HUDEP-2 (cell line): Measurements from ENCODE around the gene CATSPERD.

Experiments used
- DNase-seq, 76 experiments: peaks; one replicate each; lab custom pipeline; 2025; ENCODE audit not compliant: unreplicated experiment in 76 of 76; lab: John Stamatoyannopoulos, UW

Gene CATSPERD

DNA sequence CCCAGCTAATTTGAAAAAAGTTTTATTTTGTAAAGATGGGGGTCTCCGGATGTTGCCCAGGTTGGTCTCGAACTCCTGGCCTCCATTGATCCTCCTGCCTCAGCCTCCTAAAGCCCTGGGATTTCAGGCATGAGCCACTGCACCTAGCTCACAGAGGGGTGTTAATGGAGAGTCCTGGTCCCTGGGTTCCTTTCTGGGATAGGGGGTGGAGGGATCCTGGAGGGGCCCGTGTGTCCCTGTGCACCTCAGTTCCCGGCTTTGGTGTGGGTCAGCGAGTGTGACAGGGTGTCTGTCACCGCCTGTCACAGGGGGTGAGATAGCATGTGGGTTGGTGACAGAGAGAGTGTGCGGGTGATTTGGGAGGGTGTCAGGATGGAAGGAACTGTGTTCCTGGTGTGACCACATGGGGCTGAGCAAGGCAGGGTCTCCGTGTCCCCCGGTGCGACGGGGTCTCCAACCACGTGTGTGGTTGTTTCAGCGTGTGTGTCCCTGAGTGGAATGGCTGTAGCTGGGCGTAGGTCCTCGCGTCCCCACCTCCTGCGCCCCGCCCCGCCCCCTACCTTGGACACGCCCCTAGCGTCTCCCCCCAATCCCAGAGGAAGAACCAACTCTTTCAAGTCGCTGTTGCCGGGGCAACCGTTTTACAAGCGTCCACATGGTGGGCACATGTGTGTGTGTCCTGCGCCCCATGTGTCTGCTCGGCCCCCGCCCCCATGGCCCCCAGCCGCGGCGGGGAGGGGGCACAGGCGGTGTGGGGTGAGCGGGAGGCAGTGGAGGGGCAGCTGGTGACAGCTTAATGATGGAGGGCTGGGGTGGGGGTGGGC, 81.6 kb downstream of the CATSPERD start:
- peak in 62 of 76 experiments; percentile 26 to 91 (median 63) for DNase-seq

DNA sequence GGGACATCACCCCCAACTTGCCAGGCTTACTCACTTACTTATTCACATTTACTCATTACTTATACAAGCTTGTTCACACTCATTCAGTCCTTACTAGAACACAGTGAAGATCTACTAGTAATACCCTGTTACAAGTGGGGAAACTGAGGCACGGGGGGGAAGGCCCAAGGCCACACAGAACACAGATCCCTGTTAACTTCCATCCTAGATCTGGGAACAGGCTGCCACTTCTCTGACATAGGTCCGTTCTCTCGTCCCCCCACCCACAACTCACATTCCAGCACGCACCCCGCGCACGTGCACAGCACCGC, 83.0 kb downstream of the CATSPERD start:
- peak in 1 of 76 experiments; percentile 46 for DNase-seq

DNA sequence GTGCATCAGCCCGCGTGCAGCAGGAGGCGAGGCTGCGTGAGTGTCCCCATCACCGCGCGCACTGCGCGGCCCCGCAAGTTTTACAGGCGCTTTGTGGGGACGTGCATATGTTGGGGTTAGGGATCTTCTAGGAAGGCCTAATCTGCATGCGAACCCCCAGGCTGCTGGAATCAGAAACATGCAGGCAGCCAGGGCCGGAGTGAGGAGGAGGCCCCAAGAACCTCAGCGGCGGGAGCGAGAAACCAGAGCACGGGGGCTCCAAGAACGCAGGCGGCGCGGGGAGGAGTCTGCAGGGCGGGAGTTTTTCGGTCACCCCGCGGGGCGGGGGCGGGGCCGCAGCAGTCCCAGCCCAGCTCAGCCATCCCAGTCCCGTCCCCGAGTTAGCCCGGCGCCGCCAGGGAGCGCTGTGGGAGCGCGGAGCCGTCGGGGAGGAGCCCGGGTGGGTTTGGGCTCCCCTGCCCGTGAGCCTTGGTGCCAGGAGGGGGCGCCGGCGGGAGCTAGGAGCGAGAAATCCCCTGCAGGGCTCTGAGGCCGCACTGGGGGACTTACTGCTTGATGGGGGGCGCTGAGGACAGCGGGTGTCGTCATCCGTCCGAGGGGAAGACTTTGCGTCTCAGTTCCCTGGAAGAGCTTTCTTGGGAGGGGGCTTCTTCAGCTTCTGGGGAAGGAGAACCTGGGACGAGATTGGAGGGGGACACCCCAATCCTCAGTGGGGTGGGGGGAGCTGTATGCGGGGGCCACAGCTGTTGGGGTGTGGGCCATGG, 83.5 kb downstream of the CATSPERD start:
- DNase-seq: peak in 75 of 76 experiments; percentile 62 to 99 (median 95)

DNA sequence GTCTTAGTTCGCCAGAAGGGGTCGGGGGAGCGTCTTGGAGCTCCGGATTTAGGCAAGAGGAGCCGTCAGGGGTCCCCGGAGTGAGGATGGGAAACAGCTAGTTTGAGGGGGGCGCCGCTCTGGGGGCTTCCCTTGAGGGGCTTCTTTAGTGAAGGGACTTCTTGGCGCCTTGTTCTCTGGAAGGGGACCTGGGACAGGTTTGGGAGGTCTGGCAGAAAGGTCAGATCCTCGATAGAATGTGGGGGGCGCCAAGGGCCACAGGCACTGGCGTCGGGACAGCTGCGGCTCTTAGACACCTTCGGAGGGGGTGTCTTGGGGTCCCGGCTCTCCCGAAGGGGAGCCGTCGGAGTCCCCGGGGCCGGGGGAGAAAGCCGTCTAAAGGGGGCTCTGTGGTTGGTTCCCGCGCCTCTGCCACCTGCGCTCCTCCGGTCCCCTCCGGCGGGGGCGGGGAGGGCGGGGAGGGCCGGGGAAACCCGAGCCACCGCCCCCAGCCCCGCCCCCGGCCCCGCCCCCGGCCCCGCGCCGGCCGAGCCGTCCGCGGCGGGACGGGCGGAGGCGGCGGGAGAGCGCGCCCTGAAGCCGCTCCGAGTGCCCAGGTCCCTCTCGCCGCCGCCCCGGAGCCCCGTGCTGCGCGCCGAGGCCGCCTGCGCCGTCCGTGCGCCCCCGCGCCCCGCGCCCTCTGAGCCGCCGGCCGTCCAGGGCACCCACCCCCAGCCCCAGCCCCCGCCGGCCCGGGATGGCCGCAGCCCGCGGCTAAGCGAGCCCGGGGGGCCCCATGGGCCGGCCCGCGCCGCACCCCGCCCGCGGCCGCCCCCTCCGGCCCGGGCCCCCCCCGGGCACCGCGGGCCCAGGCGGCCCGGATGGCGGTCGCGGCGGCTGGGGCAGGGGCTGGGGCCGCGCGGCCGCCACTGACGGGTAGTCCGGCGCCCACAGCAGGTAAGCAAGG, 84.4 kb downstream of the CATSPERD start, which contains the start of gene NRTN:
Gene NRTN, plus strand, starts transcription at position 552 of the 946 bp plus-strand sequence. CDS start 19,099 bp downstream, outside the sequence.
- peak in 39 of 76 experiments; percentile 16 to 66 (median 39) for DNase-seq

DNA sequence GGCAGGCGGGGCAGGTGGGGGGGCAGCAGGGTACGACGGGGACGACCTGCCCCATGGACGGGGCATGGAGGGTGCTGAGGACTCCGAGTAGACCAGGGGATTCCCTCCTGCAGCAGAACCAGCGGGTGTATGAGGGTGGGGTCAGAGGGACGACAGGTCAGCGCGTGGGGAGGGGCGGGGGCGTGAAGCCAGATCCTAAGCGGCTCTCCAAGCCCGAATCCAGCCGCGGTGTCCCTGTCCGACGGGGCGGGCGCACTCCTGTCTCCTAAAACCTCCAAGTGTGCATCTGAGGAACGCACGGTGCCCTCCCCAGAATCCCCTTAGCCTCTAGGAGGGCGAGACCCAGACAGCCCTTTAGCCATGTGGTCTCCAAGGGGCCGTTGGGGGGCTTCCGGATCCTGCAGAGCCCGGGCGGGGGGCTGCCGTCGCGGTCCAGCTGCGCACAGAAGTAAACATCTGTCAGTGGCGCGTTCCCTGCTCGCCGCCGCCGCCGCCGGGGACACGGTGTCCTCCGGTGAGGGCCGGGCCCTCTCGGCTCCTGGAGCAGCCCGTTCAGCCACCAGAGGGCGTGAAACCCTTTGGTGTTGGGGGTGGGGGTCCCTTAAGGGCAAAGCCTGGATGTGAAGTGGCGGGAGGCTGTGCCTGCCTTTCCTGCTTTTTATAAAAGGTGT, 85.2 kb downstream of the CATSPERD start:
- peak in 53 of 76 experiments; percentile 17 to 75 (median 59) for DNase-seq

DNA sequence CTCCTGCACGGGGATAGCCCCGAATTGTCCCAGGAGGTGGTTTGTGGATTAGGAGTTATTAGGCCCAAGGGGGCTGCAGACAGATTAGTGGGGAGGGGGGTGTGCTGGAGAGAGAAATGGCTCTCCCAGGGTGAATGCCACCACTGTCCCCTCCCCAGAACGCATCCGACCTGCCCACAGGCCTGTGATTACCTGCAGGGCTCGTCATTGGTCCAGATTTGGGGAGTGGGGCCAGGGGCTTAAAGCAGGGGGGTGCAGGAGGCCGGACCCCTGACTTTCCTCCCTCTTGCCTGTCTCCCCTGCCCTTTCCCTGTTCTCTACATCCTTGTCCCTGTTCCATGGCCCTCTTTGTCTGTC, 85.7 kb downstream of the CATSPERD start:
- no peak for DNase-seq

DNA sequence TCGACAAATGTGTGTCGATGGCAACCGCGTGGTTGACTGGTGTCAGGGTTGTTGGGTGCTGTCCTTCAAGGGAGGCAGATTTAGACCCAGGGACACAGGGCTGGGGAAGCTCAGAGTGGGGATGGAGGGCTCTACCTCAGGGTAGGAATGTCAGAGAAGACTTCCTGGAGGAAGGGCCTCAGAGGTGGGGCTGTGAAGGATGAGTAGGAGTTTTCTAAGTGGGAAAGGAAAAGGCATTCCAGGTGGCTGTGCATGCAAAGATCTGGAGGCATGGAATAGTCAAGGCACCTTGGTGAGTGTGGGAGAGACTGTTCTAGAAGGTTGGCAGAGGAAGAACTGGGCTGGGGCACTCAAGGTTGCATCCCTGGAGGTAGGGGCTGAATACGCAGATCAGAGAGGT, 86.5 kb downstream of the CATSPERD start:
- DNase-seq: no peak

DNA sequence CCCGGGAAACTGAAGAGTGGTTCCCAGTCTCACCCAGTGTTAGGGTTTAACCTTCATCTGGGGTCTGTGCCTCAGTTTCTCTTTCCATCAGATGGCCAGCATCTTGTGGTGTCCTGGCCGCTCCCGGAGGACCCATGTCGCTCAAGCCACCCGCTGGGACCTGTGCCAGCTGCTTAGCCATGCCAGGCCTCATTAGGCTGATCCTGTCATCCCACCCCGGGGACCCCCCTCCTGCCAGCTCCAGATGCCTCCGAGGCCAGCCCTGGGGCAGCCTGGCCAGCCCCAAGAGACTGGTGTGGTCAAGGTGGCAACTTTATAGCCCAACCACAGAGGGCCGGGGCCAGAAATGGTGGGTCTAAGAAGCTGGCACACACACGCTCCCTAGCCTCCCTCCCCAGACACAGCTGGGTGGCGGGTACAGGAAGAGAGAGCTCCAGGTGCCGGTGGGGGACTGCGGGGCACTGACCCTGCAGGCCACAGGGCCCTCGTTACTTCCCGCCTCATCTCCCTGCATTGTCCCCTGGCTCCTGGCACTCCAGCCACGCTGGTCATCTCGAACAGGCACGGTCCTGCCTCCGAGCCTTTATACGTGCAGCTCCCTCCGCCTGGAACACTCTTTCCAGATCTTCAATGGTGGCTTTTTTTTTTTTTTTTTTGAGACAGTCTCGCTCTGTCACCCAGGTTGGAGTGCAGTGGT, 87.8 kb downstream of the CATSPERD start:
- no peak for DNase-seq

DNA sequence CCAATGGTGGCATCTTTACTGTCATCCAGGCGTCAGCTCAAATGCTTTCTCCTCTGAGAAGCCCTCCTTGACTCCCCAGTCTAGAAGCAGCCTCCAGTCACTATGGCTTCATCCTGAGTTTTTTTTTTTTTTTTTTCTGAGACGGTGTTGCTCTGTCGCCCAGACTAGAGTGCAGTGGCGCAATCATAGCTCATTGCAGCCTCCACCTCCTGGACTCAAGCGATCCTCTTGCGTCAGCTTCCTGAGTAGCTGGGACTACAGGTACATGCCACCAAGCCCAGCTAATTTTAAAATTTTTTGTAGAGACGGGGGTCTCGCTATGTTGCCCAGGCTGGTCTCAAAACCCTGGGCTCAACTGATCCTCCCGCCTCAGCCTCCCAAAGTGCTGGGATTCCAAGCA, 88.6 kb downstream of the CATSPERD start:
- no peak for DNase-seq

DNA sequence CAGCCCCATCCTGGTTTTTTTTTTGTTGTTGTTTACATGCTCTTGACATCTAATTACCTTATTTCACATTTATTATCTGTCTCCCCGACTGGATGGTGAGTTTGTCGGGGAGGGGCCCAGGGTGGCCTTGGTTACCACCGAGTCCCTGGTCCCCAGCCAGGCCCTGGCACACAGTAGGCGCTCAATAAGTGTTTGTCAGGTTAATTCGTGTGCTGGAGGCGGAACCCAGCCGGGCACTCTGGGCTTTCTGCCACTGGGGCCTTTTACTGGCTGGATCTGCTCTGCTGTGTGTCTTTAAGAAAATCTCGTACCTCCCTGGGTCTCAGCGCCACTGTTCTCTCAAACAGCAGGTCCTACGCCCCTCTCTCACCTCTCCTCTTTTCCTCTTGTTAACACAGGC, 89.0 kb downstream of the CATSPERD start:
- DNase-seq: no peak

DNA sequence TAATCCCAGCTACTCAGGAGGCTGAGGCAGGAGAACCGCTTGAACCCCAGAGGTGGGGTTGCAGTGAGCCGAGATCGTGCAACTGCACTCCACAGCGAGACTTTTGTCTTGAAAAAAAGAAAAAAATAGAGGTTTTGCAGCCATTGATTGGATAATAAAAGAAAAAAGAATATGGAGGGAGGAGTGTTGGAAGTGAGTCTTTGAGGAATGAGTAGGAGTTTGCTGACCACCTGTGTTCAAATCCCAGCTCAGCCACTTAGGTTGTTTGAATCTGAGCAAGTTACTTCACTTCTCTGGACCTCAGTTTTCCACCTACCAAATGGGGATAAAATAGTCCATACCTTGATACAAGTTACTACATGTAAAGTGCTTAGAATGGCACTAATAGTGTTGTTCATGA, 90.7 kb downstream of the CATSPERD start:
- no peak for DNase-seq

DNA sequence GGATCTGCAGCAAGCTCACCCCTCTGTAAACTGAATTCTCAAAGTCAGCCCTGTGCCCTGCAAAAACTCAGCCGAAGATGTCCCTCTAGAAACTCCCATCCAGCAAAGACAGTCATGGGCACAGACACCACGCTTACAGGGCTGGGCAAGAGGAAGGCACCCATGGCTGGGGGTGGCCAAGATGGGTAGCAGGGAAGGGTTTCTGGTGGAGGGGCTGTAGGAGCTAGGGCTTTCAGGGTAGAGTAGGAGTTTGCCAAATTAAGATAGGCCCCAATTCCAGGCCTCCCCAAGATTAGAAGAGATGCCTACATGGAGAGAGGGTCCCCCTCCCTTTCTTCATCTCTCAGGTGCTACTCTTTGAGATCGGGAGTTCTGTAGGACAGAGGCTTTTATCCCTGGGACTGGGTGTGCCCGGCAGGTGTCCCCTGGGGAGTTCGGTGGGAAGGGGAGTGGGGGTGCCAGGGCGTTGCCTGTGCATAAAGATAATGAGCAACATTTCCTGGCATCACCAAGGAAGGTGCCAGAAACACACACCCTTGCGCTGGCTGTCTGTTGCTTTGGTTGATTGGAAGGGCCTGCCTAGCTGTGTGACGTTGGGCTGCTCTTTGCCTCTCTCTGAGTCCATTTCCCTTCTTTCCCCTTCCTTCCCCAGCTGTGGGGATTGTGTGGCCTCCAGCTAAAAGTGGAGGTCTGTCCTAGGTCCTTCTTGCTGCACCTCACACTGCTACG, 93.8 kb downstream of the CATSPERD start:
- no peak for DNase-seq

DNA sequence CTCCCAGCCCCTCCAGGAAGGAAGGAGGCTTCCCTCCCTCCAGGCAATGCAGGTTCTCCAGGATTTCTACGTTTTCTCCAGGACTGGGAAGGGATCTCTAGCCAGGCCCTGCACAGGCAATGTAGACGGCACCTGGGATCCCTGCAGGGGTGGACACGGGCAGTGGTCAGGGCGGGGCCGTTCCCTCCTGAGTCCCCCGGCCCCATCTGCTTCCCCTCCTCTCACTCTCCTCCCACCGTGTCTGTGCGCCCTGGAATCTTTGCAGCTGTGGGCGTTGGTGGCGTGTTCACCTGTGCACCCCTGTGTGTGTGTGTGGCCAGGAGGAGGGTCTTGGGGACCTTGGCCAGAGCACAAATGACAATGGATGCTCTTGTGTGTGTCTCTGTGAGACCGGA, 94.4 kb downstream of the CATSPERD start:
- DNase-seq: no peak

DNA sequence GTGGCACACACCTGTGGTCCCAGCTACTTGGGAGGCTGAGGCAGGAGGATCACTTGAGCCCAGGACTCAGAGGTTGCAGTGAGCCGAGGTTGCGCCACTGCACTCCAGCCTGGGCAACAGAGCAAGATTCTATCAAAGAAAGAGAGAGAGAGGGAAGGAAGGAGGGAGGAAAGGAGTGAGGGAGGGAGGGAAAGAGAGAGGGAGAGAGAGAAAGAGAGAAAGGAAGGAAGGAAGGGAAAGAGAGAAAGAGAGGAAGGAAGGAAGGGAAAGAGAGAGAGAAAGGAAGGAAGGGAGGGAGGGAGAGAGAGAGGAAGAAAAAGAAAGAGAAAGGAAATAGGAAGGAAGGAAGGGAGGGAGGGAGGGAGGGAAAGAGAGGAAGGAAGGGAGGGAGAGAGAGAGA, 96.8 kb downstream of the CATSPERD start:
- DNase-seq: no peak

DNA sequence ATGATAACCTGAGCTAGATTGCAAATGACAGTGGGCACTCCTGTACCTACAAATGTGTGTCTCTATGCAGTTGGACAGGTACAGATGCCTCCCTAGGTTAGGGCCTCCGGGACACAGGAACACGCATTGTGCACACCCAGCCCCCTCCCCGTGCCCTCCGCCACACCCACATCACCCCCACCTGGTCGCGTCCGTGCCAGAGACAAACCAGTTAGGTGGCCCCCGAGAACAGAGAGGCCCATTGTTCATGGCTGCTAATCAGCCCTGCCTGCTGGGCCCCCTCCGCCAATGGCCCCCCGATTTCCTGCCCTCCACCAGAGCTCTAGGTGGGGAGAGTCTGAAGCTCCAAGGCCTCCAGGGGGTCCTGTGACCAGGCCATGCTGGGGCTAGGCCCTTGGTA, 98.2 kb downstream of the CATSPERD start:
- DNase-seq: no peak

DNA sequence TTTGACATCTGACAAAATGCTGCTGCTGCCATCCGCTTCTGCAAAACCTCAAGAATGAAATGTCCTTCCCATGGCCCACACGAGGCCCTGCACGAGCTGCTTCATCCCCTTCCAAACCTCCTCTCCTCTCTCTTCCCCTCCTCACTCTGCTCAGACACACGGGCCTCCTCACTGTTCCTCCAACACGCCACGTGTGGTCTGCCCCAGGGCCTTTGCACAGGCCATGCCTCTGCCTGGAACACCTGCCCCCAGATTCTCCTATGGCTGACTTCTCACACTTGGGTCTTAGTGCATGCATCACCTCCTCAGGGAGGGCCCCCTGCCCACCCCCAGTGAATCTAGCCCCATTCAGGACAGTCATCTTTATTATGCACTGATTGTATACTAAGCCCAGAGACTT, 100.3 kb downstream of the CATSPERD start:
- no peak for DNase-seq

DNA sequence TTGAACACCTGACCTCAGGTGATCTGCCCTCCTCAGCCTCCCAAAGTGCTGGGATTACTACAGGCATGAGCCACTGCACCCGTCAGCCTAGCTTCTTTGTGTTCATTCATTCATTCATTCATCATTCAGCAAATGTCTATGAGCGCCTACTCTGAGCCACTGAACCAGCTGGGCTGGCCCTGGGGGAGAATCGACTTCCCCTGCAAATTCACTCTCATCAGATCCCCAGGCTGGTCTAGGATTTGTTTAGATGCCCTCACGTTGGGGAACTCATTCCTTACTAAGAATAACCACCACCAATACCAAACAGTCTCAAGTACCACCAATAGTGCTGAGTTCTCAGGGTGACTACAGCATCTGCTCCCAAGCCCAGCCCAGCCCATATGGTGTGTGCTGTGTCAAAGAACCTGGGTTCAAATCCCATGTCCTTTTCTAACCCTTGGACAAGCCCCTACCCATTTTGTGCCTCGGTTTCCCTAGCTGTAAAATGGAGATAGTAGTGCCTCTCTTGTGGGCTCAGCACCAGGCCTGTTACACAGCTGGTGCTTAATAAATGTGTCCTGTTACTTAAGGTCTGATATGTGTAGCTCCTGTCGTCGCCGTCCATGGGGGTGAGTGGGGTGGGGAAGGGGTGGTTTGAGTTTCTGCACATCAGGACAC, 101.2 kb downstream of the CATSPERD start:
- no peak for DNase-seq

DNA sequence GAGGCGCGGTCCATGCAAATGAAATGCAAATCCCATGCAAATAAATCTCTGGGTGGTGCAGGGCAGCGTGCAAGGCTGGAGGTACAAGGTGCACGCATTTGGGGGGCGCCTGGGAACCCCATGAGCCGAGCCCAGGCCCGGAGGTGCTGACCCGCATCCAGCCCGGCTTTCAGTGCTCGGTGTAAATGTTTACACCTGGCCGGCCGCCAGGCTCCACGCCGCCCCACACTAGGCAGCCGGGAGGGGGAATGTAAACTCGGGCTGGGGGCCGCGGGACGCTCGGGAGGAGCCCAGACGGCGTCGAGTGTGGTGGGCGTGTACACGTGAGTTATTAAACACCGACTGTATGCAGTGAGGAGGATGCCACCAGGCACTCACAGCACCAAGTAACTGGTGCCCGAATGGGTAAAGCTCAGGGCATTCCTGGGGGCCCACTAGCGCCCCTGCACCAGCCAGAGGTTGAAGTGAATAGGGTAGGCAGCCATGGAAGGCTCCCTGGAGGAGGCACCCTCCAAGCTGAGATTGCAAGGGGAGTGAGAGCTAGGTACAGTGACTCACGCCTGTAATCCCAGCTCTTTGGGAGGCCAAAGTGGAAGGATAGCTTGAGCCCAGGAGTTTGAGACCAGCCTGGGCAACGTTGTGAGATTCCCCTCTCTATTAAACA, 101.9 kb downstream of the CATSPERD start:
- DNase-seq: no peak
